Activated CD4-positive, alpha-beta T cell treated with anti-CD3 and anti-CD28 coated beads for 4 hours (primary cell): ENCODE results near the gene SAFB2.

Experiments used
- DNase-seq, 2 donors: peaks; one replicate each; pipeline ENCODE4 v3.0.0-alpha.2; 2020

The SAFB2 gene

DNA sequence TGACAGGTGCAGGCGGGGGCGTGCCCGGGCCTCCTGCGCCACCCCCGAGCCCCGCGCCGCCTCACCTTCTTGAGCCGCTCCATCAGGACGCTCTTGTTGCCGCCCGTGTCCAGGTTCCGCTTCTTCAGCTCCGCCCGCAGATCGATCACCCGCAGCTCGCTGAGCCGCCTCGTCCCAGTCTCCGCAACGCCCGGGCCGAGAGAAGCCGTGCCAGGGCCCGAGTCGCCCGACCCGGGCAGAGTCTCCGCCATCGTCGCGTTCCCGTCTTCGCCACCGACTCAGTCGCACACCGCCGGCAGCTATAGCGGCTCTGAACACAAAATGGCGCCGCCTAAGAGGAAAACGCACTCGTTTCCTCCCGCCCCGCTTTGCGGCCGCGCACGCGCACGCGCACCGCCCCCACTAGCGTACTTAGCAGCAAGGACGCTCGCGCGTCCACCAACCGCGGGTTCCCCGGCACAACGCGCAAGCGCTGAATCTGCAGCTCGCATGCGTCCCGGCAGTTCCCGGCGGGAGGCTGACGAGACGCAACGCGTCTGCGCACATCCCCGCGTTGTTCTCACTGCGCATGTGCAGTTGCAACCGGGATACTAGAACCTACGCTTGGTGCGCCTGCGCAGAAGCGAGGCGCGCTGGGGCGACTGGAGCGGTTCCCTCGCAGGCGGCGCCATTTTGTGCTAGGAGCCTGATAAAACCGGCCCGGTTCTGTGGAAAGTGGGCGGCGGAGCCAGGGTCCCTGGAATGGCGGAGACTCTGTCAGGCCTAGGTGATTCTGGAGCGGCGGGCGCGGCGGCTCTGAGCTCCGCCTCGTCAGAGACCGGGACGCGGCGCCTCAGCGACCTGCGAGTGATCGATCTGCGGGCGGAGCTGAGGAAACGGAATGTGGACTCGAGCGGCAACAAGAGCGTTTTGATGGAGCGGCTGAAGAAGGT is at the start of gene SAFB2, which contains the start of gene SAFB:
Gene SAFB2, minus strand, starts transcription at position 312 of the 932 bp plus-strand sequence. Its CDS starts 61 bp downstream, at position 251.
Gene SAFB, plus strand, starts transcription at position 619 of the 932 bp plus-strand sequence. Its CDS starts 123 bp downstream, at position 742.
- peak; percentile 97 to 99 for DNase-seq

DNA sequence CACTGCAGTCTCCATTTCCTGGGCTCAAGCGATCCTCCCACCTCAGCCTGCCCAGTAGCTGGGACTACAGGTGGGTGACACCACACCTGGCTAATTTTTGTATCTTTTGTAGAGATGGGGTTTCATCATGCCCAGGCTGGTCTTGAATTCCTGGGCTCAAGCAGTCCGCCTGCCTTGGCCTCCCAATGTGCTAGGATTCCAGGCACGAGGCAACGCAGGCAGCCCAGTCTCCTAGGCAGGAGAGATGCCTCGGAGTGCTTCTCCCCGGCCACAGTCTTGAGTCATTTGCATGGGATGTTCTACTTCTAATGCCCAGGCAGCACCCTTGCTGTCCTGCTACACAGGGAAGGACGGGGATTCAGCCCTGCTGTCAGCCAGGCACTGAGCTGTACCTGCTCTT is 49.0 kb upstream of the SAFB2 start:
- no peak for DNase-seq

DNA sequence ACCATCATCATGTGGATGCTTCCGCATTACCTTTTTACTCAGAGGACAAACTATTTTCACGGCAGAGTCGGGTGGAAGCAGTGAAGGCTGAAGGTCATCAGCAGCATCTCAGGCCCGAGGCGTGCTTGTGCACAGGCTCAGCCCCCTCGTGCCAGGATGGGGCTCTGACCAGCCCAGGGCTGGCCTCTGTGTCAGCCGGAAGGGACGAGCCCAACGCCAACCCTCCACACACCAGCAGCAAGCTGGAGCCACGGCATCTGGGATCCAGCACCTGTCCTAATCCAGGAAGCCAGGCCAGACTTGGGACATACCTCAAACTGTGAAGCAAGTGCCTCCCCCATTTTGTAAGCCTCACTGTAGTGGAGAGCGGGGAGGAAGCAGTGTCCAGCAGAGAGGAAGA is 46.6 kb upstream of the SAFB2 start:
- DNase-seq, result no peak

DNA sequence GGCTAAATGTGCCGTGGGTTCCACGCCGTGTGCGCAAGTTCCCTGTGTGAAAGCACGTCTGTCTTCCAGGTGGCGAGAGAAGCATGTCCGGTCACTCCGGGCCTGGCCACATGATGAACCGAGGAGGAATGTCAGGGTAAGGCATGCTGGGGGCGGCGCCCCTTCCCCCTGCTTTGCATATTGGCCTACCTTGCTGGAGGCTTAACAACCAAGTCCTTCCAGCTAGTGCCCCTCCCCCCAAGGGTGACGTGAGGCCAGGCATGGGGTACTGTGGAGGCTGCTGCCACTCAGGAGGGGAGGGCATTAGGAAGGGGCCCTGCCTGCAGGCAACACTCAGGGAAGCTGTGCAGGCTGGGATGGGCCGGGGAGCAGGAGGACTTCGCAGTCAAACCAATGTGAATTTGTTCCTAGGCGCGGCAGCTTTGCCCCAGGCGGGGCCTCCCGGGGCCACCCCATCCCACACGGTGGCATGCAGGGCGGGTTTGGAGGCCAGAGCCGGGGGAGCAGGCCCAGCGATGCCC is 45.2 kb upstream of the SAFB2 start:
- DNase-seq, result no peak

DNA sequence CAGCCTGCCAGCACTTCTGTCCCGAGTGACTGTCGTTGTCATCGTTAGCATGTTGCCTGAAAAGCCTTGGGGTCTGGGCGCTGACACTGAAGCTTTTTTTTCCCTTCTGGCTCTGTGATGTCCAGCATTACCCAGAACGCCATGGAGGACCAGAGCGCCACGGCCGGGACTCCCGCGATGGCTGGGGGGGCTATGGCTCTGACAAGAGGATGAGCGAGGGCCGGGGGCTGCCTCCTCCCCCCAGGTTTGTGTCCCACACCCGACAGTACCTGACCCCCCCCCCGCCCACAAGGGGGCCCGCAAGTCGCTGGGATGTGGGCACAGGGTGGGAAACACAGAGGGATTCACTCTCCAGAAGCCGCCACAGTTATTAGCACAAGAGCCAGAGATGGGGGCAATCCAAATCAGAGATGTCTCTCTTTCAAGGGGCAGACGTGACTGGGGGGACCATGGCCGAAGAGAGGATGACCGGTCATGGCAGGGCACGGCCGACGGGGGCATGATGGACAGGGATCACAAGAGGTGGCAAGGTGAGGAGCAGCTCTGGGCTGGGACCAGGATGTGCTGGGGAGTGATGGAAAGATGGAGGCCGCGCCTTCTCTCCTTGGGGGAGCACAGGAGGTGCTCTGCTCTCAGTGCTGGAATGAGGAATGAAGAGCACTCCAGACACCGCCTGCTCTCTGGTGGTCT is 44.5 kb upstream of the SAFB2 start:
- no peak for DNase-seq

DNA sequence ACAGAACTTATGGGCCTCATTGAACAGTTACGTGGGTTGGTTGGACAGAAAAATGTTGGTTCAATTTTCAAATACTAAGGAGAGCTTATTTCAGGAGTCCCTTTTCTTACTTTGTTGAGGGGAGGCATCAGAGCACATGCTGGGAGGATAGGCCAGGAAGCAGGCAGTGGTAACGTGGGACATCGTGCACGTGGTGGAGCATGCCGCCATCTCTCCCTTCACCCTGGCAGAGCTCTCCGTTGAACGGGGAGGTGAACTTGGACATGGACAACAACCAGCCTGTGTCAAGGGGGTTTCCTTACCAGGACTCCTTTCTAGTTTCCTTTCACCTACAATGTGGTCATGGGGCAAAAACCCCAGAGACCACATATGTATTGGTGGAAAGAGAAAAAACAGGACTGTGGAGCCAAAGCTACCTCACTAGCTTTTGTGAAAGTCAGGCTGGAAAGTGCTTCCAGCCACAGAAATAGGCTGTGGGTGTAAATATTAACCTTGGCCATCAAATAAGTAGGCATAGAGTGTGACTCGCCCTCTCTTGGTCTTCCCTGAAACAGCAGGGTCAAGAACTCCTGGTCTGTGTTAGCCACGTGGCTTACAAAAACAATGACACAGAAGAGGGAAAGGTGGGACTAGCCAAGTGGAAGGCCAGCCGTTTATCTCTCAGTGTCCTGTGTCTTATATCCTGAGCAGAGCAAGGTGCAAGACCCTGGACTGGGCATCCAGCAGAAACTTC is 43.4 kb upstream of the SAFB2 start:
- DNase-seq, result no peak

DNA sequence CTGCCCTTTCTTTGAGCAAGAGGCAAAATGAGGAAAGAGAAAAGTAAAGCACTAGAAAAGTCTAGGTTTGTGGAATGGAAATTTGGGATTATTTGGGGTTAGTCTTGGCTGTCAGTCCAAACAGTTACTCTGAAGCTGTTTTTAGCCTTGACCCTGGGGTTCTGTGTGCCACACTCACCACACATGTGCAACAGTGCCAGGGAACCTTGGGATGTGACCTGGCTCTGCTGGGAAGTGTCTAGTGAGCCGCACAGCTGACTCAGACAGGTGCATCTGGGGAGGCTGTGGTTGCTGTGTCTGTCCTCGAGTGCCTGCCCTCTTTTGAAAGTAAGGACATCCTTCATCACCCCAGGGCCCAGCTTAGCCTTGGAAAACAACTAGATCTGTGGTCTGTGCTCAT is 41.9 kb upstream of the SAFB2 start:
- DNase-seq, result no peak

DNA sequence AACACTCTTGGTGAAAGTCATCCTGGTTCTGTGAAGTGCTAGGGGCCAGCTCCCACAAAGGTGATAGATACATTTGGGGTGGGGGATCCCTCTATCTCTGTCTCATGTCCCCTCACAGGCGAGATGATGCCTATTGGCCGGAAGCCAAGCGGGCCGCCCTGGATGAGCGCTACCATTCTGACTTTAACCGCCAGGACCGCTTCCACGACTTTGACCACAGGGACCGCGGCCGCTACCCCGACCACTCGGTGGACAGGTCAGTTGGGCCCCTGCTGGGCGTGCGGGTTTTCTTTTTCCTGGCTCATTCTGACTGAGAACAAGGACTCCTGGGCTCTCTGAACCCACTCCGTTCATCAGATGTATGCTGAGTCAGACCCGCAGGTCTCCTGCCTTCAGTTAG is 41.3 kb upstream of the SAFB2 start:
- DNase-seq, result no peak

DNA sequence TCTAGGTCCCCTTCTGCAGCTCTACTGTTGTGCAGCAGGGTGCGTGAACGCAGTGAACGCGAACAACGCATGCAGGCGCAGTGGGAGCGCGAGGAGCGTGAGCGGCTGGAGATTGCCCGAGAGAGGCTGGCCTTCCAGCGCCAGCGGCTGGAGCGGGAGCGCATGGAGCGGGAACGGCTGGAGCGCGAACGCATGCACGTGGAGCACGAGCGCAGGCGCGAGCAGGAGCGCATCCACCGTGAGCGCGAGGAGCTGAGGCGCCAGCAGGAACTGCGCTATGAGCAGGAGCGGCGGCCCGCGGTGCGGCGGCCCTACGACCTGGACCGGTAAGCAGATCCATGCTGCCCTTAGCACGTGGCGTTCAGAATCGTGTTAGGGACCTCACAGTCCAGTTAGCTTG is 38.9 kb upstream of the SAFB2 start:
- no peak for DNase-seq

DNA sequence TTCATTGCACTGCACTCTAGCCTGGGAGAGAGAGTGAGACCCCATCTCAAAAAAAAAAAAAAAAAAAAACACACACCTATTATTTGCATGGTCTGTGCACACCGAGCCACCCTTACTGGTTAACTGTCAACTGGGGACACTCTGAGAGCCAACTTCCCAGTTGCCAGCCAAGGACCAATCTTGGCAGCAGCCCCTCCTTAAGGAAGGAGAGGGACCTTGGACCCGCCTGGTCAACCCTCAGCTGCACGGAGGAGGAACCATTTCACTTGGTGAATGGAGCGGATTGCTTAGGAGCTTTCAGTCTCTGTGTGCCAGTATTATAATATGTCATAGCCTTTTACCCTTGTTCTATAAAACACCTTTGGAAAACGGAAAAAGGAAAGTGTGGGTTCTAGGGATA is 32.8 kb upstream of the SAFB2 start:
- no peak for DNase-seq

DNA sequence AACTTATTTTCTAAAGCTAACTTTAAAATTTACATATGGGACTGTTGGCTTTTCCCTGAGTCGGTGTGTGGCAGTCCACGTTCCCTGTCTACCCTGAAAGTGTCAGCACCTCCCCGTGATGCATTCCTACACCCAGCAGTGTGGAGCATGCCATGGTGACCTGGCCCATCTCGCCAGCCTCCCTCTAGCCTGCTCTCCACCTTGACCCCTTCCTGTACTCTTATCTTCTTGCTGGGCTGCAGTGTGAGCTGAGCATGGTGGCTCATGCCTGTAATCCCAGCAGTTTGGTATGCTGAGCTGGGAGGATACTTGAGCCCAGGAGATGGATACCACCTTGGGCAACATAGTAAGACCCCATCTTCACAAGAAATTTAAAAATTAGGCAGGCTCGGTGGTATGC is 32.4 kb upstream of the SAFB2 start:
- no peak for DNase-seq

DNA sequence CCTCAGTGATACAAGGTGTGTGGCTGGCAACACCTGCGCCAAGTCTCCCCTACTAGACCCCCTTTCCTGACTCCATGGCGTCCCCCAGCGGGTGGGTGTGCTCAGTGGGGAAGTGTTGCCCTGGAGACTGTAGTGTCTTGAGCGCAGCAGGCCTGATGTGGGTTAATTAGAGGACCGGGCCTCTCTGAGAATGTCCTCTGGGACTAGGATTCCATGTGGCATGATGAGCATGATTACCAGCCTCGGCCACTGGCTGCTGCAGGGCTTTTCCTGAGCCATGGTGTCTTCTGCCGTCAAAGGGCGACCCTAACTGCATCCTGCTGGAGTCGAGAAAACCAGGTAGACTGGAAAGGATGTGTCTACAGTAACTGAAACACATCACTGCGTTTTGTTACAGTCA is 29.7 kb upstream of the SAFB2 start:
- DNase-seq, result no peak

DNA sequence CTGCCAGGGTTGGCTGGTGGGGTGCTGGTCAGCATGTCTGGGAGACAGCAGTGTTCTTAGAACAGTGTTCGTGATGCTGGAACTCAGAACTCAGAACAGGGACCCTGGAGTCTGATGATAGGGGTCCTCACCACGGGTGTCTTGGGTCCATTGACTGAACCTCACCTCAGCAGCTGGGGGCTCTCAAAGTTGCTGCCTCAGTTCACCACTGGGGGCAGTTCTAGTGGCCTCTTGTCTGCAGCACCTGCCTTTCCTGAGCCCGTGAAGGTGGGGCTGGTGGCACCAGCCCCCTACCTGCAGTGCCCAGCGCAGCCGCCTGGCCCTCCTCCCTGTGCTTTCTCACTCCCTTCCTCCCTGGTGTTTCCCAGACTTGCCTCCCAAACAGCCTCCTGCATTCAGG is 28.8 kb upstream of the SAFB2 start:
- no peak for DNase-seq

DNA sequence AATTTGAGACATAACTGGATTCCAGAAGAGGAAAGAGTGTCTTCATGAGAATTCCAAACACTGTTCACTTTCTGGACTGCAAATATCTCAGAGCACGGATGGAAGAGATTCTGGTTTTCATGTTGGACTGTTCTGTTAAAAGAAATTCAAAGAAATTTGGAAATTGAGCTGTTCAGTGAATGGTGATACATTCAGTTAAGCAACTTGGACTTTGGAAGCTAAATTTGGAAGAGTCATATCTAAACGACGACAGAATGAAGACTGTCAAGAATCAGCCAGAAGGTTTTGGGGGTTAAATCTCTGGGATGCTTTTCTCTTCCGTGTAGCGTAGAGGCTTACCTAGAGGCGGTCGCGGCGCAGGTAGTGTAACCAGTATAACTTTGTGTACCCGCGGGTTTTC is 25.9 kb upstream of the SAFB2 start:
- no peak for DNase-seq

DNA sequence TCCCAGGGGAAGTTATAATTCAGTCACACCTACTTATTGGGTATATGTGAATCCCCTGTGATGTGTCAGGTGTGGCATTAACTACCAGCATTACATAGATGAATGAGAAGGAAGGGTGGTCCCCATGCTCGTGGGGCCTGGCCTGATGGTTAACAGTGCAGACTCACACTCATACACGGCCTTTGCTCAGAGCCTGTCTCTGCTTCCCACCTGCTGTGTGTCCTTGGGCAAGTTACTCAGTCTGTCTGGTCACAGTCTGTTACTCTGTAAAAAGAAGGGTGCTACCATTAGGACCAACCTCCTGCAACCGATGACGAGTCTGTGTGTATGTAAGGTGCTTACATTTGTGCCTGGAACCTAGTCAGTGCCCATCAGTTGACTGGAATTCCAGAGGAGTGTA is 24.1 kb upstream of the SAFB2 start:
- no peak for DNase-seq

DNA sequence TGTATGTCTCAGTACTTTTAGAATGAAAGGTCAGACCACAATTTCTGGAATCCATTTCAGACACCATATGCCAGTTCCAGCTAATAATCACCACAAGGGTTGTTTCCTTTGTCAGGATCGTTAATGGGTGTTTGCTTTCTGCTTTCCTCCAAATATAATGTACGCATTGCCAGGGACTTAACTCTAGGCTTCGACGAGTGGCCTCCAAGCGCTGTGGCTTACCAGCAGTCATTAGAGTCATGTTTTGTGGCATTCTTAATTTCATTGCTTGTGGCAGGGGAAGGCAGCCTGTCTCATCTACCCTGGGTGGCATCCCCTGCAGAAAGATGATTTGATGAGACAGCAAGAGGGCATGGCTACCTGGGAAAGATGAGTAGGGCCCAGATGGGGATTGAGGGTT is 22.8 kb upstream of the SAFB2 start:
- no peak for DNase-seq

DNA sequence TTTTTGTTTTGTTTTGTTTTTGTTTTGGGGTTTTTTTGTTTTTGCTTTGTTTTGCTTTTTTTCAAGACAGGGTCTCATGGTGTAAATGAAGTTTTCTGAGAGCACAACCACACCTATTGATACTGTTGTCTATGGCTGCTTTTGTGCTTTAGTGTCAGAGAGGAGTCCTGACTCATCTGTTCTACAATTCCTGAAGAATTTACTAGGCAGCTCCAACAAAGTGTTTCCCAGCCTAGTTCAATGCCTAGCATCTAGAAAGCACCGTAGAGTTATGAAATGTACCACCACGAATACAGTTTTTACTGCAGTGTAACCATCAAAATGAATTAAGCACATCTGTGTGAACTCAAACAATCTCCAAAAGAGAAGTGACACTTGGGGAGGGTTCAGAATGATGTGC is 21.5 kb upstream of the SAFB2 start:
- DNase-seq, result no peak

DNA sequence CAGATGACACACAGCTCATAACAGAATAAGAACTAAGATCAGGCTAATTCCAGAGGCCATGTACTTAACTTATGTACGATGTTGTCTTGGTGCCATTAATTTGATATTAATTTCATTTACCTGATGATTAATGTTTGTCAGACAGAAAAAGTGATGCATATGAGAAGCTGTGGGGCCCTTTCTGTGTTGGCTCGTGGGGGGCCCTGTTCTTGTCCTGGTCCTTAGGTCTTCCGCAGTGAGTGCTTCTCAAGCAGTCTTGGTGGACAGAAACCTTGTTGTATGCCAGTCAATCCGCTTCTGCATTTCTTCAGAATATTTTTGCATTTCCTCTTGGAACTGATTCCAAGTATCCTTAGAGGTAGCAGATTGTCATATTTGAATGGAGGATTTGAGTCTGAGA is 20.5 kb upstream of the SAFB2 start:
- no peak for DNase-seq

DNA sequence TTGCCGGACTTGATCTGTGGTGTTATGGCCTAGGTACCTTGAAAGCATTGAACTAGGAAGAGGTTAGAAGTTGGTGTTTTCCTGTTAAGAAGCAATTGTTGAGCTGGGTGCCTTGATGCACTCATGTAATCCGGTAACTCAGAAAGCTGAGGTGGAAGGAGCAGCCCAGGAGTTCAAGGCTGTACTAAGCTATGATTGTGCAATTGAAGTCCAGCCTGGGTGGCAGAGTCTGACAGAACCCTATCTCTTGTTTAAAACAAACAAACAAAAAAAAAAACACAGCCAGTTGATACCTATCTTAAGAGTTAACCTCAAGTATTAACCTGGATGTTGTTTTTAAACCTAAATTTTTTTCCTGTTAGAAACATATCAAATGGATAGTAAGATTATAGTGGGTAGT is 19.6 kb upstream of the SAFB2 start:
- DNase-seq, result no peak

DNA sequence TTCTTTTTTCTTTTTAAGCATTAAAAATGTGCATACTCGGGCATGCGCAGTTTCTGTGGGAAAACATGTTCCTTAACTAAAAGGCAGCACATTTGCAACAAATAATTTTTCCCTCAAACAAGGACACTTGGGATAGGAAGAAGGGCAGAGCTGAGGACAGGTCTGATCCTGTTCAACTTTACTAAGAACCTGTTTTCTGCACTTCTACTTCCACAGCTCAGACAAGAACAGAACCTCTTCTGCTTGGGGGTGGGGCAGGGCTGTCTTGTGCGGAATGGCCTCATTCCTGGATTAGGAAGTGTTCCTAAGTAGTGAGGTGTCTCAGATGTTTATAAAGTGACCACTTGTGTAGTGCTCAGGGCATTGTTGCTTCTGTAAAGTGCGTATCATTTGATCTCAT is 18.6 kb upstream of the SAFB2 start:
- DNase-seq, result no peak

DNA sequence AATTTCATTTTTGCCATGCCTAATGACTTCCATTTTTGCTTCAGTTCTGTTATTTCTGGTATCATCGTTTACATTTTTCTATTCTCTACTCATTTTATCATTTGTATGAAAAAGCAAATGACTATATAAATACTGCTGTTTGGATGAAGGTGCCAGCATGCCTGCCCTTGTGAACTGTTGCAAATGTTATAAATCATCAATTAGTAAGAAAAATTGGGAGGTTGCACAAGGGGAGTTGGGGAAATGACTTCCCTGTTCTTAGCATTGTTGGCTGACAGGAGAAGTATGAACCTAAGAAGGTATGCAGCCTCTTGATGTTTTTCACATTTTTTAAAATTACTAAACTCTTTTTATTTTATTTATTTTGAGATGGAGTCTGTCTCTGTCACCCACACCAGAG is 15.4 kb upstream of the SAFB2 start:
- DNase-seq, result no peak

DNA sequence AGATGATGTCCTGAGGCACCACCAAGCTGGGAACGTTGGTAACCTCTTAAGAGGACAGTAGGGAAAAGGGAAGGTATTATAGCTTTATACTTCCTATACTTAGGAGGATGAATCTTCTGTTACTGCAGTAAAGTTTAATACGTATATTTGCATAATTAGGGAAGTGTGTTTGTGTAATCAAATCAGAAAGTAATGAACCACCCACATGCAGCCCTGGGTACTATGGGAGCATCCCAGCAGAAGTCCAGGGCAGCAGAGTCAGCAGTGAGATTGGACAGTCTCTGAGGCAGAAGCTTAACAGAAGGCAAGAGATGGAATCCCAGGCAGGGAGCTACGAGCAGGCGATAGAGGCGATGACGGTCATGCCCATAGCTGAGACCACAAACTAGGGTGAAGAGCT is 12.9 kb upstream of the SAFB2 start:
- DNase-seq, result no peak

DNA sequence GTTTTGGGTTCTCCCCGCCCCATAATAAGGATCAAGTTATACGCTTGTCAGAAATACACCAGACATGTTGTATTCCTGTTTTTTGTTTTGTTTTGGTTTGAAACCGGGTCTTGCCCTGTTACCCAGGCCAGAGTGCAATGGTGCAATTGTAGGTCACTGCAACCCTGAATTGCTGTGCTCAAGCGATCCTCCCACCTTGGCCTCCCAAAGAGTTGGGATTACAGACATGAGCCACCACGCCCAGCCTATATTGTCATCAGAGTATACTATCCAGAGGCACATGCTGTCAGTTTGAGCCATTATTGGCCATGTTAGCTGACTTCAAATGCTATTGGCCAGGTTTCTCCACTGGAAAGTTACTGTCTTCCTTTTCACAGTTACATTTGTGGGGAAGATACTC is 10.1 kb upstream of the SAFB2 start:
- no peak for DNase-seq
